Prostate gland (tissue), 2 donors: ENCODE data around the gene KIF12. TPM values are rescaled to one million over a fixed set of nuclear protein-coding genes. Genes with fewer than 3 reads are reported as not detected.

Experiments used
- DNase-seq: peaks from one replicate; pipeline ENCODE4 v3.0.0-alpha.2; 2019; ENCODE audit warnings: low spot score
- H3K27ac ChIP-seq, 2 donors: fragments of 200-600 bp; sonication (generic); 2 replicates each; pipeline ENCODE4 v1.5.1; 2017 to 2019
- H3K27me3 ChIP-seq: fragments of 200-600 bp; sonication (generic); replicated peaks from 2 replicates; pipeline ENCODE4 v1.5.1; 2019; ENCODE audit not compliant: insufficient read depth
- H3K36me3 ChIP-seq, 2 donors: fragments of 200-600 bp; sonication (generic); 1 replicate in 1 of 2; 2 replicates in 1 of 2; pipeline versions ENCODE4 v1.5.1 to v1.8.1; 2017 to 2019
- H3K4me1 ChIP-seq: fragments of 200-600 bp; sonication (generic); replicated peaks from 2 replicates; pipeline ENCODE4 v1.5.1; 2019
- H3K4me3 ChIP-seq, 2 donors: fragments of 200-600 bp; sonication (generic); 2 replicates each; pipeline ENCODE4 v1.5.1; 2017 to 2019
- H3K9me3 ChIP-seq: fragments of 200-600 bp; sonication (generic); 2 replicates; pipeline ENCODE4 v1.5.1; 2017
- POLR2A ChIP-seq: fragments of 450-650 bp; IDR thresholded peaks from one replicate; pipeline ENCODE4 v1.6.1; 2016; ENCODE audit warnings: antibody characterized with exemption, mild to moderate bottlenecking
- POLR2AphosphoS5 ChIP-seq: sonication (generic); formaldehyde crosslinking; IDR thresholded peaks from one replicate; pipeline ENCODE4 v1.6.1; 2017; ENCODE audit warnings: antibody characterized with exemption
- WGBS: methylation state at CpG from one replicate; pipeline ENCODE4 v1.1.5; 2018; 5-methylcytosine and 5-hydroxymethylcytosine counted together
- intact Hi-C: fragments of 100-400 bp; cut with DNase I; formaldehyde crosslinking; loops from one replicate; pipeline ENCODE4 v1.14.2; 2022
- total RNA-seq, 2 donors: library from RNA; depleted of rRNA; stranded (reverse); fragments of >200 nt; gene quantifications; one replicate each; pipeline ENCODE4 v1.1.0, GENCODE V29; 2016
- TF ChIP-seq, protein P1 (sequence below), 4 experiments: fragments of 200-600 bp in 2 of 4; fragments of 450-650 bp in 2 of 4; sonication (generic) in 2 of 4; IDR thresholded peaks; 1 replicate in 3 of 4; 2 replicates in 1 of 4; pipeline ENCODE4 v1.5.1; 2016 to 2019; ENCODE audit warnings: antibody characterized with exemption in 4 of 4, mild to moderate bottlenecking in 2 of 4, moderate library complexity in 2 of 4

KIF12 gene
- total RNA-seq, 2 donors from 2014 or later, result 8.4 to 21.5 TPM

DNA sequence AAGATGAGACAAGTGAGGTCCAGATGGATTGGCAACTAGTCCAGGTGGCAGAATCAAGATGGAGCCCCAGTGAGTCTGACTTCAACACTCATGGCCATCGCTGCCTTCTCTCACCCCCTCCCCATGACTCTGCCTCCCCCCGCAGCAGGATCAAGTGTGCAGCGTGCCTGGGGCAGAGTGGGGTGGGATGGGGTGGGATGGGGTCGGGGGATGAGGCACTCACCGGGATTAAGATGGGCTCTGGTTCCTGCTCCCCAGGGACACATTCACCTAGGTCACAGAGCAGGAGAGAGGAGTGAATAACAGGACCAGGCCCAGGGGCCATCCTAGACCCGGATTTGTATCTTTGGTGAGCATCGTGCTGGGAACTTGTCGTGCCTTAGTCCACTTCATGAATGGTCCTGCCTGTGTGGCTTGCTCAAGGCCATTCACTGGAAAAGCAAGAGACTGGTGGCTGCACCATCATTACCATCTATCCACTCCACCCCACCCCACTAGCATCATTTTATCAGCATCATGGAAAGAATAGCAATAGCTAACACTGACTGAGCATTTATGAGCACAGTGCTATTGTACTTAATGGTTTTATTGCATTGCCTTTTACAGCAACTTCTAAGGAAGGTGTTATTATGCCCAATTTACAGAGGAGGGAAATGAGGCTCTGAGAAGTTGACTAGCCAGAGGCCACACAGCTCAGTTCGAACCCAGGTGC is 29.5 kb downstream of the KIF12 start:
- H3K27ac ChIP-seq, result no peak overlapping the region
- intact Hi-C loops, result no loop called here
- peaks cover 3% of the 10 kb centered on the region for H3K4me1 ChIP-seq
- no peaks in the 10 kb centered on the region for H3K9me3 ChIP-seq
- DNase-seq, result no peak
- WGBS, result 84% methylated on average over 9 of the region's 9 CpGs
- H3K36me3 ChIP-seq, result no peaks in the 10 kb centered on the region
- H3K4me3 ChIP-seq, result no peak overlapping the region
- H3K27me3 ChIP-seq, result no peaks in the 10 kb centered on the region
- no peak for TF ChIP-seq POLR2A
- TF ChIP-seq POLR2AphosphoS5, result no peak
- TF ChIP-seq, protein P1, sequence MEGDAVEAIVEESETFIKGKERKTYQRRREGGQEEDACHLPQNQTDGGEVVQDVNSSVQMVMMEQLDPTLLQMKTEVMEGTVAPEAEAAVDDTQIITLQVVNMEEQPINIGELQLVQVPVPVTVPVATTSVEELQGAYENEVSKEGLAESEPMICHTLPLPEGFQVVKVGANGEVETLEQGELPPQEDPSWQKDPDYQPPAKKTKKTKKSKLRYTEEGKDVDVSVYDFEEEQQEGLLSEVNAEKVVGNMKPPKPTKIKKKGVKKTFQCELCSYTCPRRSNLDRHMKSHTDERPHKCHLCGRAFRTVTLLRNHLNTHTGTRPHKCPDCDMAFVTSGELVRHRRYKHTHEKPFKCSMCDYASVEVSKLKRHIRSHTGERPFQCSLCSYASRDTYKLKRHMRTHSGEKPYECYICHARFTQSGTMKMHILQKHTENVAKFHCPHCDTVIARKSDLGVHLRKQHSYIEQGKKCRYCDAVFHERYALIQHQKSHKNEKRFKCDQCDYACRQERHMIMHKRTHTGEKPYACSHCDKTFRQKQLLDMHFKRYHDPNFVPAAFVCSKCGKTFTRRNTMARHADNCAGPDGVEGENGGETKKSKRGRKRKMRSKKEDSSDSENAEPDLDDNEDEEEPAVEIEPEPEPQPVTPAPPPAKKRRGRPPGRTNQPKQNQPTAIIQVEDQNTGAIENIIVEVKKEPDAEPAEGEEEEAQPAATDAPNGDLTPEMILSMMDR (IDR thresholded peaks at IDR 0.05), result no peak

DNA sequence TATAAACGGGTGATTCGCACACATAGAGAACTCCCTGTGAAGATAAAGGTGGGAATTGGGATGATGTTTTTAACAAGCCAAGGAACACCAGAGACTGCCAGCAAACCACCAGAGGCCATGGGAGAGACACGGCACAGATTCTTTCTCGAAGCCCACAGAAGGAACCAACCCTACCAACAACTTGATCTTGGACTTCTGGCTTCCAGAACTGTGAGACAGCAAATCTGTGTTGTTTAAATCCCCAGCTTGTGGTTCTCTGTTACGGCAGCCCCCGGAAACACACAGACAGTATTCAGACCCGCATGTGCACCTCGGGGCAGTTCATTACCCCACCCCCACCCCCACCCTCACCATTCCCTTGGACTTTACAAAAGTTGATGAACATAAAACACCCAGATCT is 33.8 kb downstream of the KIF12 start:
- no peak overlapping the region for H3K4me3 ChIP-seq
- WGBS, result 92% methylated on average over 8 of the region's 8 CpGs
- intact Hi-C loops, result no loop called here
- no peaks in the 10 kb centered on the region for H3K27me3 ChIP-seq
- H3K9me3 ChIP-seq, result no peaks in the 10 kb centered on the region
- H3K27ac ChIP-seq, result no peak overlapping the region
- TF ChIP-seq, protein P1 (IDR thresholded peaks at IDR 0.05), result no peak
- TF ChIP-seq POLR2A, result no peak
- TF ChIP-seq POLR2AphosphoS5, result no peak
- H3K36me3 ChIP-seq, result no peaks in the 10 kb centered on the region
- DNase-seq, result no peak
- H3K4me1 ChIP-seq, result no peaks in the 10 kb centered on the region

DNA sequence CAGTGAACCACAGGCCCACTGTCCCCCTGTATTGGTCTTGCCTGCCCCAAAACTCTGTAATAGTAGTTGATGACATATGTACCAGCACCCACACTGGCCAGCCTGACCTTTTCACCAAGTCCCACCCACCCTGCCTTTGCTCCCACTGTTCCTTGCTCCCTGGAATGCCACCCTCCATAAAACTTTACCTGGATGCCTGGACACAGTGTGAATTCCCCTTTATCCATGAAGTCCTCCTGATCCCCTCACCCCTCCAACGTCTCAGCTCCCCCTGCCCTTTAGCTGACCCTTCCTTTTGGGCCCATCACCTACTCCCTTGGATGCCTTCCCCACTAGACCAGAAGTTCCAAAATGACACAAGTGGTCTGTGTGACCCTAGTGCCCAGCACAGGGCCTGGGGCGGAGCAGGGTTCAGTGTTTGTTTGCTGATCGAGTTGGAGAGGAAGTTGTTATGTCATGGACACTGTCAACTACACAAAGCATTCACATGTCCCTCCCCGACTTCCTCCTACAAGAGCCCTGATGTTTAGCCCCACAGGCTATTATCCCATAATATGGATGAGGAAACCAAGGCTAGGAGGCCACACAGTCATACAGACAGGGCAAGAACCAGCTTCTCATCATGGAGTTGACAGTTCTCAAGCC is 37.1 kb downstream of the KIF12 start:
- WGBS, result 69% methylated on average over 4 of the region's 4 CpGs
- no peak for DNase-seq
- TF ChIP-seq, protein P1 (IDR thresholded peaks at IDR 0.05), result no peak
- TF ChIP-seq POLR2AphosphoS5, result no peak

DNA sequence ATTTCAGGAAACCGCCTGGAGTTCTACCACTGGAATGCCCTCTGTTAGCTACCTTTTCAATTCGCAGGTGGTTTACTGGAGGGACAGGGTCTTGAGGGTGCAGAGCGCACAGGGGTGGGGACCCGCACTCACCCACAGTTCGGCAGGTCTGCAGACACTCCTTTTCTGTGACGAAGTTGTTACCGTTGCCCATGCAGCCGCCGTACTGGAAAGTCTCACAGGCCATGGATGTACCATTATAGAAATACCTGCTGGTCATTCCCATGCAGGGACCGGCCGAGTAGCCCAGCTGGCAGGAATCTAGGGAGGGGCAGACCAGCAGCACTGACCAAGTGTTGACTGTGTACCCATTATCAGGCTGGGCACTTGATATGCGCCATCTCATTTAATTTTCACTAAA is 37.8 kb downstream of the KIF12 start:
- Histone ChIP-seq H3K27ac (no peak overlapping the region), H3K9me3 (no peaks in the 10 kb centered on the region), H3K4me1 (no peaks in the 10 kb centered on the region), H3K36me3 (no peaks in the 10 kb centered on the region), H3K4me3 (no peak overlapping the region), H3K27me3 (no peaks in the 10 kb centered on the region)
- TF ChIP-seq, protein P1 (IDR thresholded peaks at IDR 0.05), result no peak
- TF ChIP-seq POLR2A, result no peak
- TF ChIP-seq POLR2AphosphoS5, result no peak
- DNase-seq, result no peak
- intact Hi-C loops, result no loop called here
- 96% methylated on average over 12 of the region's 12 CpGs for WGBS

More for the DNA sequence above, 37.1 kb downstream of the KIF12 start:
- Histone ChIP-seq H3K4me1 (no peaks in the 10 kb centered on the region), H3K36me3 (no peaks in the 10 kb centered on the region), H3K27ac (no peak overlapping the region), H3K27me3 (no peaks in the 10 kb centered on the region), H3K4me3 (no peak overlapping the region), H3K9me3 (no peaks in the 10 kb centered on the region)
- intact Hi-C loops, result no loop called here

DNA sequence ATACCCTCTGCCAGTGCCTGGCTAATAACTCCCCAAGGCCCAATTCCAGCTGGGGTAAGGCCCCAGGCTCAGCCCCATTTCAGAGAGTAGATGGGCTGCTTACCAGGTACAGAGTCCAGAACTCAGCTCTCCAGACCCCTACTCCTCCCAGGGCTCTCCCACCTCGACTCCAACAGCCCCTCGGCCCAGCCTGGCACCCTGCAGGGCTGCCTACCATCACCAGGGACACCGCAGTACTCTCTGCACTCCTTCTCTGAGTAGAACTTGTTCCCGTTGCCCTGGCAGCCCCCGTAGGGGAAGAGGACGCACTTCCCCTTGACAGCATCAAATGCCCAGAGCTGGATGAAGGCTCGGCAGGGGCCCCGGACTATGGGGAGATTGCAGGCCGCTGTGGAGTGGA is 38.4 kb downstream of the KIF12 start:
- DNase-seq, result no peak
- WGBS, result 88% methylated on average over 9 of the region's 9 CpGs

More for the DNA sequence above, 38.4 kb downstream of the KIF12 start:
- Histone ChIP-seq H3K4me1 (no peaks in the 10 kb centered on the region), H3K27ac (no peak overlapping the region), H3K36me3 (no peaks in the 10 kb centered on the region), H3K4me3 (no peak overlapping the region), H3K9me3 (no peaks in the 10 kb centered on the region), H3K27me3 (no peaks in the 10 kb centered on the region)
- TF ChIP-seq POLR2AphosphoS5 (no peak), POLR2A (no peak)
- TF ChIP-seq, protein P1 (IDR thresholded peaks at IDR 0.05), result no peak
- intact Hi-C loops, result no loop called here
